Ascending aorta (tissue), 2 donors: ENCODE measurements around the gene ANKRD66. TPM values are rescaled to one million over a fixed set of nuclear protein-coding genes. Genes with fewer than 3 reads are reported as not detected.
"Not testable (repeated sequence)": the region's sequence is repeated elsewhere in the genome, so short reads cannot be mapped to it uniquely, and the experiment has no call there.

Experiments
- DNase-seq, 2 donors: peaks; one replicate each; pipeline ENCODE4 v3.0.0-alpha.2; 2019; ENCODE audit warnings: low spot score in 2 of 2
- H3K27ac ChIP-seq, 2 donors: fragments of 200-600 bp; sonication (generic); one replicate each; pipeline ENCODE4 v1.5.1; 2016 to 2017; ENCODE audit warnings: mild to moderate bottlenecking in 1 of 2
- H3K27me3 ChIP-seq: fragments of 200-600 bp; sonication (generic); one replicate; pipeline ENCODE4 v1.5.1; 2017
- H3K36me3 ChIP-seq, 2 donors: fragments of 200-600 bp; sonication (generic); one replicate each; pipeline ENCODE4 v1.5.1; 2016
- H3K4me1 ChIP-seq, 2 donors: fragments of 200-600 bp; sonication (generic); one replicate each; pipeline ENCODE4 v1.5.1; 2016 to 2017; ENCODE audit warnings: mild to moderate bottlenecking in 1 of 2
- H3K4me3 ChIP-seq, 2 donors: fragments of 200-600 bp; sonication (generic); one replicate each; pipeline ENCODE4 v1.5.1; 2016 to 2017; ENCODE audit warnings: mild to moderate bottlenecking in 1 of 2
- H3K9me3 ChIP-seq, 2 donors: fragments of 200-600 bp; sonication (generic); one replicate each; pipeline ENCODE4 v1.5.1; 2016
- CTCF ChIP-seq, 3 experiments: fragments of 200-600 bp in 2 of 3; fragments of 450-650 bp in 1 of 3; sonication (generic) in 2 of 3; IDR thresholded peaks; one replicate each; pipeline ENCODE4 v1.5.1; 2016 to 2019; ENCODE audit warnings: antibody characterized with exemption in 3 of 3, mild to moderate bottlenecking in 1 of 3, moderate library complexity in 1 of 3
- intact Hi-C: fragments of 100-400 bp; cut with DNase I; formaldehyde crosslinking; loops from one replicate; pipeline ENCODE4 v1.15.1; 2023
- total RNA-seq: library from RNA; depleted of rRNA; stranded (reverse); fragments of >200 nt; gene quantifications from one replicate; pipeline ENCODE4 v1.1.0, GENCODE V29; 2016

The ANKRD66 gene
- total RNA-seq, 1 donor from 2014 or later: not detected

- peaks cover 0 to 4% of the 10 kb centered on the region in 2 donors for H3K9me3 ChIP-seq
- DNase-seq: no peak
- TF ChIP-seq CTCF (IDR thresholded peaks at IDR 0.05): no peak
Observed at GRCh38 chr6:46763466-46763865, 16.7 kb downstream of the ANKRD66 start.

GRCh38 chr6:46764280-46764679 is 17.5 kb downstream of the ANKRD66 start:
- H3K4me1 ChIP-seq, H3K4me3 ChIP-seq, H3K27me3 ChIP-seq, H3K36me3 ChIP-seq, H3K27ac ChIP-seq, DNase-seq, H3K9me3 ChIP-seq, intact Hi-C loops: not testable (repeated sequence)

More at GRCh38 chr6:46763466-46763865, 16.7 kb downstream of the ANKRD66 start:
- no peaks in the 10 kb centered on the region for H3K27me3 ChIP-seq
- no peaks in the 10 kb centered on the region for H3K36me3 ChIP-seq
- no peak overlapping the region for H3K27ac ChIP-seq
- intact Hi-C loops: no loop called here
- no peaks in the 10 kb centered on the region for H3K4me1 ChIP-seq
- no peak overlapping the region for H3K4me3 ChIP-seq

- no peak overlapping the region for H3K4me3 ChIP-seq
- DNase-seq: no peak
- no peaks in the 10 kb centered on the region for H3K27me3 ChIP-seq
- intact Hi-C loops: no loop called here
- H3K27ac ChIP-seq: no peak overlapping the region
- H3K9me3 ChIP-seq: peaks cover 0 to 4% of the 10 kb centered on the region in 2 donors
- H3K4me1 ChIP-seq: no peaks in the 10 kb centered on the region
- no peaks in the 10 kb centered on the region for H3K36me3 ChIP-seq
- TF ChIP-seq CTCF (IDR thresholded peaks at IDR 0.05): no peak
Observed at GRCh38 chr6:46764961-46765360, 18.2 kb downstream of the ANKRD66 start.

- peaks cover 0 to under 1% of the 10 kb centered on the region in 2 donors for H3K9me3 ChIP-seq
- intact Hi-C loops: no loop called here
- H3K27ac ChIP-seq: peak overlapping the region in 1 of 2 donors; percentile 22
- no peaks in the 10 kb centered on the region for H3K27me3 ChIP-seq
- no peak for TF ChIP-seq CTCF (IDR thresholded peaks at IDR 0.05)
- H3K4me1 ChIP-seq: no peaks in the 10 kb centered on the region
- H3K4me3 ChIP-seq: no peak overlapping the region
- H3K36me3 ChIP-seq: no peaks in the 10 kb centered on the region
- DNase-seq: no peak
Observed at GRCh38 chr6:46772016-46772415, 25.3 kb downstream of the ANKRD66 start.

- H3K4me3 ChIP-seq: no peak overlapping the region
- H3K27ac ChIP-seq: no peak overlapping the region
- H3K4me1 ChIP-seq: no peaks in the 10 kb centered on the region
- DNase-seq: peak; percentile 25 to 64
- no peak for TF ChIP-seq CTCF (IDR thresholded peaks at IDR 0.05)
- H3K27me3 ChIP-seq: no peaks in the 10 kb centered on the region
- H3K36me3 ChIP-seq: no peaks in the 10 kb centered on the region
- no peaks in the 10 kb centered on the region for H3K9me3 ChIP-seq
- intact Hi-C loops: no loop called here
Observed at GRCh38 chr6:46772762-46773161, 26.0 kb downstream of the ANKRD66 start.

GRCh38 chr6:46773201-46773855 is 26.6 kb downstream of the ANKRD66 start:
- Histone ChIP-seq H3K4me1 (no peaks in the 10 kb centered on the region), H3K27ac (no peak overlapping the region), H3K4me3 (no peak overlapping the region), H3K9me3 (no peaks in the 10 kb centered on the region), H3K36me3 (no peaks in the 10 kb centered on the region), H3K27me3 (no peaks in the 10 kb centered on the region)
- TF ChIP-seq CTCF (IDR thresholded peaks at IDR 0.05): no peak
- DNase-seq: no peak
- intact Hi-C loops: no loop called here

- H3K4me1 ChIP-seq, H3K4me3 ChIP-seq, H3K27ac ChIP-seq, H3K9me3 ChIP-seq, DNase-seq, H3K36me3 ChIP-seq, H3K27me3 ChIP-seq, intact Hi-C loops: not testable (repeated sequence)
Observed at GRCh38 chr6:46774736-46775135, 28.0 kb downstream of the ANKRD66 start.
